GM19035 (cell line): ENCODE results near the gene SLC37A1.

Source experiments
- ATAC-seq: cut with Tn5 transposase; IDR thresholded peaks from one replicate; pipeline ENCODE4 v1.9.1; 2021; ENCODE audit not compliant: unreplicated experiment

Gene SLC37A1

GRCh38 chr21:42478504-42478903 lies 35.1 kb upstream of the SLC37A1 start:
- ATAC-seq: no peak

GRCh38 chr21:42479582-42479981 lies 34.1 kb upstream of the SLC37A1 start:
- ATAC-seq: no peak

- ATAC-seq: no peak
Measured at GRCh38 chr21:42480736-42481135, 32.9 kb upstream of the SLC37A1 start.

- no peak for ATAC-seq
Measured at GRCh38 chr21:42481169-42481568, 32.5 kb upstream of the SLC37A1 start.

- no peak for ATAC-seq
Measured at GRCh38 chr21:42484966-42485365, 28.7 kb upstream of the SLC37A1 start.

GRCh38 chr21:42486072-42486471 lies 27.6 kb upstream of the SLC37A1 start:
- no peak for ATAC-seq

GRCh38 chr21:42486531-42486930 lies 27.1 kb upstream of the SLC37A1 start:
- ATAC-seq: no peak

- ATAC-seq: no peak
Measured at GRCh38 chr21:42489006-42489563, 24.6 kb upstream of the SLC37A1 start.

GRCh38 chr21:42489991-42490390 lies 23.7 kb upstream of the SLC37A1 start:
- no peak for ATAC-seq

GRCh38 chr21:42490720-42491119 lies 22.9 kb upstream of the SLC37A1 start:
- ATAC-seq: no peak

- ATAC-seq: no peak
Measured at GRCh38 chr21:42491328-42491727, 22.3 kb upstream of the SLC37A1 start.

- ATAC-seq: no peak
Measured at GRCh38 chr21:42492201-42492600, 21.5 kb upstream of the SLC37A1 start.

GRCh38 chr21:42493109-42494060 lies 20.3 kb upstream of the SLC37A1 start:
- no peak for ATAC-seq

- no peak for ATAC-seq
Measured at GRCh38 chr21:42495027-42495426, 18.6 kb upstream of the SLC37A1 start.

GRCh38 chr21:42495765-42496119 lies 17.9 kb upstream of the SLC37A1 start:
- ATAC-seq: no peak

GRCh38 chr21:42496120-42496838 lies 17.4 kb upstream of the SLC37A1 start, which contains the start of gene RSPH1:
Gene RSPH1 (minus strand): TSS chr21:42496224. CDS start chr21:42496186, 38 bp downstream.
- peak; percentile 98 for ATAC-seq

- ATAC-seq: no peak
Measured at GRCh38 chr21:42496839-42497202, 16.8 kb upstream of the SLC37A1 start.

- no peak for ATAC-seq
Measured at GRCh38 chr21:42498012-42498411, 15.6 kb upstream of the SLC37A1 start.

- no peak for ATAC-seq
Measured at GRCh38 chr21:42499444-42500112, 14.1 kb upstream of the SLC37A1 start.

- ATAC-seq: no peak
Measured at GRCh38 chr21:42500225-42500624, 13.4 kb upstream of the SLC37A1 start.

GRCh38 chr21:42500736-42501135 lies 12.9 kb upstream of the SLC37A1 start:
- no peak for ATAC-seq
